ENCODE measurements around the gene SHISA5.
"Not testable (repeated sequence)": the region's sequence is repeated elsewhere in the genome, so short reads cannot be mapped to it uniquely, and the experiment has no call there.

Gene SHISA5

GRCh38 chr3:48504051-48504946 lies at the start of gene SHISA5:
Gene SHISA5 (minus strand): TSS chr3:48504174. CDS start chr3:48504094, 80 bp downstream.
- no peak for DNase-seq (ENCODE audit: low read depth)

GRCh38 chr3:48553361-48553760 lies 49.4 kb upstream of the SHISA5 start:
- no peak for DNase-seq (ENCODE audit: low read depth)

- DNase-seq (ENCODE audit: low read depth) = no peak
These were observed 48.4 kb upstream of the SHISA5 start for GRCh38 chr3:48552111-48552951.

GRCh38 chr3:48551651-48552050 lies 47.7 kb upstream of the SHISA5 start:
- DNase-seq (ENCODE audit: low read depth) = not testable (repeated sequence)

- peak; percentile 73 for DNase-seq (ENCODE audit: low read depth)
These were observed 45.0 kb upstream of the SHISA5 start for GRCh38 chr3:48548729-48549705.

GRCh38 chr3:48548126-48548525 lies 44.2 kb upstream of the SHISA5 start:
- DNase-seq (ENCODE audit: low read depth) = no peak

- no peak for DNase-seq (ENCODE audit: low read depth)
These were observed 42.3 kb upstream of the SHISA5 start for GRCh38 chr3:48546203-48546829.

- DNase-seq (ENCODE audit: low read depth) = no peak
These were observed 40.2 kb upstream of the SHISA5 start for GRCh38 chr3:48544141-48544540.

- DNase-seq (ENCODE audit: low read depth) = no peak
These were observed 39.4 kb upstream of the SHISA5 start for GRCh38 chr3:48543271-48543866.

GRCh38 chr3:48538451-48538850 lies 34.5 kb upstream of the SHISA5 start:
- no peak for DNase-seq (ENCODE audit: low read depth)

GRCh38 chr3:48536785-48537184 lies 32.8 kb upstream of the SHISA5 start:
- no peak for DNase-seq (ENCODE audit: low read depth)

- DNase-seq (ENCODE audit: low read depth) = no peak
These were observed 32.1 kb upstream of the SHISA5 start for GRCh38 chr3:48536116-48536515.

GRCh38 chr3:48535578-48535977 lies 31.6 kb upstream of the SHISA5 start:
- no peak for DNase-seq (ENCODE audit: low read depth)

GRCh38 chr3:48532977-48533337 lies 29.0 kb upstream of the SHISA5 start:
- no peak for DNase-seq (ENCODE audit: low read depth)

GRCh38 chr3:48532271-48532976 lies 28.4 kb upstream of the SHISA5 start:
- no peak for DNase-seq (ENCODE audit: low read depth)

GRCh38 chr3:48530701-48531100 lies 26.7 kb upstream of the SHISA5 start:
- not testable (repeated sequence) for DNase-seq (ENCODE audit: low read depth)

- DNase-seq (ENCODE audit: low read depth) = no peak
These were observed 24.8 kb upstream of the SHISA5 start for GRCh38 chr3:48528754-48529153.

- no peak for DNase-seq (ENCODE audit: low read depth)
These were observed 24.1 kb upstream of the SHISA5 start for GRCh38 chr3:48528048-48528447.

- no peak for DNase-seq (ENCODE audit: low read depth)
These were observed 21.0 kb upstream of the SHISA5 start for GRCh38 chr3:48524970-48525369.

GRCh38 chr3:48521635-48522034 lies 17.7 kb upstream of the SHISA5 start:
- no peak for DNase-seq (ENCODE audit: low read depth)
